Gastrocnemius medialis (tissue), 4 donors: ENCODE measurements around the gene SOX30. TPM values are rescaled to one million over a fixed set of nuclear protein-coding genes. Genes with fewer than 3 reads are reported as not detected.

ENCODE experiments used
- ATAC-seq, 2 donors: fragments of 150-250 bp; one replicate each; pipeline ENCODE4 v1.9.1; 2016
- DNase-seq, 2 donors: peaks; one replicate each; pipeline ENCODE4 v3.0.0-alpha.2; 2019
- H3K27ac ChIP-seq, 4 donors: fragments of 200-600 bp; sonication (generic); 1 replicate in 1 of 4; 2 replicates in 3 of 4; pipeline ENCODE4 v1.5.1; 2016 to 2018; ENCODE audit warnings: mild to moderate bottlenecking in 2 of 4, moderate library complexity in 1 of 4
- H3K27me3 ChIP-seq, 3 donors: fragments of 200-600 bp; sonication (generic) in 2 of 3; 1 replicate in 1 of 3; 2 replicates in 2 of 3; pipeline versions ENCODE4 v1.5.1 to v1.6.0; 2016 to 2019; ENCODE audit warnings: mild to moderate bottlenecking in 1 of 3, moderate library complexity in 1 of 3
- H3K36me3 ChIP-seq, 2 donors: fragments of 200-600 bp; sonication (generic) in 1 of 2; one replicate each; pipeline ENCODE4 v1.5.1; 2017 to 2018
- H3K4me1 ChIP-seq, 2 donors: fragments of 200-600 bp; sonication (generic) in 1 of 2; one replicate each; pipeline ENCODE4 v1.5.1; 2016 to 2017; ENCODE audit warnings: mild to moderate bottlenecking in 2 of 2
- H3K4me3 ChIP-seq, 4 donors: fragments of 200-600 bp; sonication (generic) in 3 of 4; 1 replicate in 1 of 4; 2 replicates in 3 of 4; pipeline ENCODE4 v1.5.1; 2016 to 2019; ENCODE audit warnings: mild to moderate bottlenecking in 2 of 4
- H3K9me3 ChIP-seq, 3 donors: fragments of 200-600 bp; sonication (generic) in 2 of 3; 1 replicate in 1 of 3; 2 replicates in 2 of 3; pipeline ENCODE4 v1.5.1; 2016 to 2019
- CTCF ChIP-seq, 5 experiments: fragments of 450-650 bp in 3 of 5; fragments of 200-600 bp in 2 of 5; sonication (generic) in 2 of 5; IDR thresholded peaks in 4 of 5; conservative IDR thresholded peaks in 1 of 5; 1 replicate in 4 of 5; 2 replicates in 1 of 5; pipeline ENCODE4 v1.5.1; 2016 to 2019; ENCODE audit warnings: antibody characterized with exemption in 5 of 5, mild to moderate bottlenecking in 3 of 5, moderate library complexity in 3 of 5
- POLR2A ChIP-seq, 2 donors: fragments of 450-650 bp; IDR thresholded peaks; one replicate each; pipeline ENCODE4 v1.6.1; 2017; ENCODE audit warnings: antibody characterized with exemption in 2 of 2, mild to moderate bottlenecking in 2 of 2, moderate library complexity in 2 of 2
- in situ Hi-C, 4 donors: fragments of 200-750 bp; cut with MboI; loops; one replicate each; pipeline versions ENCODE4 v1.15.0 to v1.8.0; 2017; ENCODE audit warnings: low sequenced_read_pairs in 4 of 4
- intact Hi-C: fragments of 100-400 bp; cut with DNase I; formaldehyde crosslinking; loops from one replicate; pipeline ENCODE4 v1.15.1; 2023; ENCODE audit warnings: low total_unique reads
- total RNA-seq, 4 donors: library from RNA; depleted of rRNA; stranded (reverse); fragments of >200 nt; gene quantifications; one replicate each; pipeline versions ENCODE4 v1.1.0 to v1.2.3, GENCODE V29; 2016

SOX30 gene
- total RNA-seq, 4 donors from 2014 or later: not detected

GRCh38 chr5:157670662-157671591 is 18.7 kb upstream of the SOX30 start, which contains the start of gene C5orf52:
C5orf52 (plus strand) TSS chr5:157671533; CDS start chr5:157671615, 82 bp downstream.
- H3K4me1 ChIP-seq: no peaks in the 10 kb centered on the region
- peak within 1 kb of the TSS; percentile 43 to 62 (median 55) for H3K4me3 ChIP-seq
- no peak within 1 kb of the TSS for H3K27ac ChIP-seq
- in situ Hi-C loops: no loop called here
- H3K27me3 ChIP-seq: peaks cover 11 to 24% (median 16%) of the 10 kb centered on the region in 3 donors
- no peak for DNase-seq
- H3K36me3 ChIP-seq: no peaks in the 10 kb centered on the region
- no peaks in the 10 kb centered on the region for H3K9me3 ChIP-seq
- no peak for ATAC-seq
- intact Hi-C loops: no loop called here
- TF ChIP-seq POLR2A (IDR thresholded peaks at IDR 0.05) (no peak), CTCF (IDR thresholded peaks at IDR 0.05 in 4 of 5, conservative IDR thresholded peaks at IDR 0.05 in 1 of 5) (no peak)

GRCh38 chr5:157669701-157670097 is 17.5 kb upstream of the SOX30 start:
- intact Hi-C loops: no loop called here
- Histone ChIP-seq H3K4me3 (no peak overlapping the region), H3K4me1 (no peaks in the 10 kb centered on the region), H3K27ac (no peak overlapping the region), H3K27me3 (peaks cover 11 to 24% (median 16%) of the 10 kb centered on the region in 3 donors), H3K9me3 (no peaks in the 10 kb centered on the region), H3K36me3 (no peaks in the 10 kb centered on the region)
- no peak for TF ChIP-seq CTCF (IDR thresholded peaks at IDR 0.05 in 4 of 5, conservative IDR thresholded peaks at IDR 0.05 in 1 of 5)
- no peak for TF ChIP-seq POLR2A (IDR thresholded peaks at IDR 0.05)
- DNase-seq (no peak), ATAC-seq (no peak)
- in situ Hi-C loops: no loop called here

DNA sequence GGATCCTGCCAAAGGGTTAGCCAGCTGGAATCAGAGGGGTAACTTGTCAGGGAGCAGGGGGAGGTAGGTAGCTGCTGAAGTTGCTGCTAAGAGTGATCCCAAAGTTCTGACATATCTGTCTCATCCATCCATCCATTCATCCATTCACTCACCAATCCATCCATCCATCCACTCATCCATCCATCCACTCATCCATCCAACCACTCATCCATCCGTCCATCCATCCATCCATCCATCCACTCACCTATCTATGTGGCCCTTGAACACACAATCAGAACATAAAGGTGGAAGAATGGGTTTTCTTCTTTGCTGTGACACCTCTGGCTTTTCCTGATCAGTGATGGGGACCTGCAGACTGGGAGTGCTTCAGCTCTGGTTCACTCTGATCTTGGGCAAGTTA is 16.1 kb upstream of the SOX30 start:
- TF ChIP-seq CTCF (IDR thresholded peaks at IDR 0.05 in 4 of 5, conservative IDR thresholded peaks at IDR 0.05 in 1 of 5) (no peak), POLR2A (IDR thresholded peaks at IDR 0.05) (no peak)
- in situ Hi-C loops (no loop called here), intact Hi-C loops (no loop called here)
- no peak for ATAC-seq
- no peaks in the 10 kb centered on the region for H3K36me3 ChIP-seq
- no peaks in the 10 kb centered on the region for H3K4me1 ChIP-seq
- no peak overlapping the region for H3K4me3 ChIP-seq
- peaks cover 11 to 24% (median 16%) of the 10 kb centered on the region in 3 donors for H3K27me3 ChIP-seq
- DNase-seq: no peak
- H3K27ac ChIP-seq: no peak overlapping the region
- H3K9me3 ChIP-seq: no peaks in the 10 kb centered on the region

DNA sequence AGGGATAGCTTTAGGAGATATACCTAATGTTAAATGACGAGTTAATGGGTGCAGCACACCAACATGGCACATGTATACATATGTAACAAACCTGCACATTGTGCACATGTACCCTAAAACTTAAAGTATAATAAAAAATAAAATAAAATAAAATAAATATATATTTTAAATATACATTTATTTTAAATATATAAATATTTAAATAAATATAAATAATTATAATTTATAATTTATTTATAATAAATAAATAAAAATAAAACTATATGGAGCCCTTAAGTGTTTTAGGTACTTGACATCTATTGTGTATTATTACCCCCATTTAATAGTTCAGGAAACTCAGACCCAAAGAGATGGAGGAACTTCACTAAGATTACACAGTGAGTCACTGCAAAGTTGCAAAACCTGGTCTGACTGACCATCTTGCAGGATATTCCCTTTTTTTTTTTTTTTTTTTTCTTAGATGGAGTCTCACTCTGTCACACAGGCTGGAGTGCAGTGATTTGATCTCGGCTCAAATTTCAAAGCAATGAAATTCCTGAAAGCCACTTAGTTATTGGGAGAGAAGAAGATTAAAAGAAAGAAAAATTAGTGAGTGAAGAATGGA is 13.3 kb upstream of the SOX30 start:
- H3K27ac ChIP-seq: no peak overlapping the region
- H3K4me3 ChIP-seq: no peak overlapping the region
- no peaks in the 10 kb centered on the region for H3K36me3 ChIP-seq
- DNase-seq (no peak), ATAC-seq (no peak)
- in situ Hi-C loops (no loop called here), intact Hi-C loops (no loop called here)
- TF ChIP-seq CTCF (IDR thresholded peaks at IDR 0.05 in 4 of 5, conservative IDR thresholded peaks at IDR 0.05 in 1 of 5) (no peak), POLR2A (IDR thresholded peaks at IDR 0.05) (no peak)
- H3K27me3 ChIP-seq: peaks cover 0 to 7% (median under 1%) of the 10 kb centered on the region in 3 donors
- no peaks in the 10 kb centered on the region for H3K4me1 ChIP-seq
- H3K9me3 ChIP-seq: no peaks in the 10 kb centered on the region
